Measurements from ENCODE around the gene ZNF30.
A peak's percentile ranks its signal among the peaks of the same experiment; 100 is the strongest.
"Not testable (repeated sequence)": the region's sequence is repeated elsewhere in the genome, so short reads cannot be mapped to it uniquely, and the experiment has no call there.

Gene ZNF30

DNA sequence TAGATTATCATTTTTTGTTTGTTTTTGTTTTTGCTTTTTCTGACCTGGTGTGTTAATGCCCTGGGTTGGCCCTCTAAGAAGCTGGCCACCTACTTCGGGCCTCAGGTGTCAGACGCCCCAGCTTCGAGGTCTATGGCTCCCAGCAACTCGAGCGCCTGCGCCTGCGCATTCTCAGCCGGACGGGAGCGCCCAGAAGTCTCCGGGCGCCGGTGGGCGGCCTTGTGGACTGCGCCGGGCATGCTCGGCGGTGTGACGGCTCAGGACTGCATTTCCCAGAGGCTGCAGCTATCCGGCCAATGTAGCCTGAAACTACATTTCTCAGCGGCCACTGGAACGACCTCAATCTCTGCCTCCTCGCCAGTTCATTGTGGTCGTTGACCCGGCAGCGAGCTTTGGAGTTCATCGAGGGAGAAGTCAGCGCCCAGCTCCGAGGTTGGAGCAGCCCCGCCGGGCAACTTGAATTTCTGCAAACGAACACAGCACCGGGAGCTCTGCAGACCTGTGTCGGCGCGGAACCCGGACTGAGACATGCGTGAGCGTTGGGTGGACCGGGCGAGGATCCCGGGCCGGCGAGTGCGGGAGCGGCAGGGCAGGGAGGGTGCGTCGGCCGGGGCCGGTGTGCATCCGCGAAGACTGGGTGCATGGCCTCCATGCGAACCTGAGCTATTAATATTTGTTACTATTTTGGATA, at the start of gene ZNF30:
Gene ZNF30 (plus strand): TSS at position 219 of the 691 bp plus-strand sequence. CDS start 3,045 bp downstream, outside the sequence.
- peak; percentile 91 for DNase-seq

GRCh38 chr19:34879563-34879962, 47.1 kb upstream of the ZNF30 start:
- DNase-seq: no peak

- DNase-seq: no peak
Measured at GRCh38 chr19:34880034-34880433, 46.7 kb upstream of the ZNF30 start.

DNA sequence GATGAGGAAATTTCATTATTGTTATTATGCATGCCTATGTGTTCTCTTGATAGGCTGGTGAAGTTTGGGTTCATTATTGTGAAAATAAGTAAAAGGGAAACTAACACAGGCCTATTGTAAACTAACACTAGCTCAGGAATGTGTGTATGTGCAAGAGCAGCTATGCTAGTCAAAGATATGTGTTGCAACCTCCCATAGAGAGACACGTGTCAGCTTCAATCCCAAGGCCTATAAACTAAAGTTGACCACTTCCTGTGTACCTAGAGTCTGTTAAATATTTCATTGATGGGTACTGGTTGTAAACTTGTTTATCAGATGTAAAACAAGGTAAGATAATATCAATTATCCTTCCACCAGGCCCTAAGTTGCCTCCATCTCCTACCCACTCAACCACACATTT, 44.7 kb upstream of the ZNF30 start:
- no peak for DNase-seq

DNA sequence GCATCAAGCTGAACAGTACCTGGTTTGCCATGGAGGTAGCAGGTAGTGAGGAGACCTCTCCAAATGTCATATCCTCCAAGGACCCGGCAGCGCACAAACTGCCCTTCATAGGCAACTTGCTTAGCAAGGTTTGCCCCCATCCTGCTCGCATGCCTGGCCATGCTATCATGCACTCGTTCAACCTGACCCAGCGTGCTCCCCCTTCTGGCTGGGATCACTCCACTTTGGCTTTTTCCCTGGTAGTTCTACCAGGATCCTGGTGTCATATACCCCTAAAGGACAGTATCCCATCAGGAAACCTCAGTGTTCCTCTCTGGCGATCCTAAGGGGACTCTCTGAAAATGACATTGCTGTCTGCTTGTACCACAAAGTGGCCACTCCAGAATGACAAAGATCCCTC, 38.6 kb upstream of the ZNF30 start:
- no peak for DNase-seq

- DNase-seq: no peak
Measured at GRCh38 chr19:34900245-34900644, 26.5 kb upstream of the ZNF30 start.

DNA sequence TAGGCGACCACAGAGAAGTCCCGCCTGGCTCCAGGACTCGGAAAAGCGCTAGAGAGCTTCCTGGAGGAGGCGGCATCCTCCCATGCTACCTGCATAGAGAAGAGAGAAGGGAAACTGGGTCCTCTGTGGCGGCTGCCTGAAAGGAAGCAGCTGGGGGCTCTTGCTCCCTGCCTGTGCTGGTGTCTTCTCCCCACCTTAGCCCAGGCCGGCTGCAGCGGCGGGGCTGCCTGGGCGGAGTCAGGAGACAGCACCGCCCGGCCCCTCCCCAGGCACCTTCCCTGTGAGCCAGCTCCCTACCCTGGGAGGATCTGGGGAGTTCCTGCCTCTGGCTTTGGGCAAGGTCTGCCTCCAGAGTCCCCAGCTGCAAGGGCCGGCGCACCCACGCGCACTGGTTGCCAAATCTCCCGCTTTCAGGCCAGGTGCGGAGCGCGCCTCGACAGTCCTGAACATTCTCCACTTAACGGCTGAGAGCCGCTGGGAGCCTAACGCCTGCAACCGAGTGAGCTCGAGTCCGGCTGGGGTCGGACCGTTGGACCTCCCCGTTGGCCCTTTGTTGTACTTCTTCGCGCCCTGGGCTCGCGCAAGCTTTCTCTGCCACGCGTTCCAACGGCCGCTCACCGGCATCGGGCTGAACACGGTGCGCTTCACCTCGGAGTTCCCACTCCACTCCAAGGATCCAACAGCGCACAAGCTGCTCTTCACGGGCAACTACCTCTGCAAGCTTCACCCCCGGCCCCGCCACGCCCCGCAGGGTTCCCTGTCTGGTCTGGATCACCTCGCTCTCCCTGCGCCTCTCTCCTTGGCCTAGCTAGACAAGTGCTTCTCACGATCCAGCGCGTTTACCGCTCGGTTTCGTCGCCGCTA, 21.8 kb upstream of the ZNF30 start:
- no peak for DNase-seq

DNA sequence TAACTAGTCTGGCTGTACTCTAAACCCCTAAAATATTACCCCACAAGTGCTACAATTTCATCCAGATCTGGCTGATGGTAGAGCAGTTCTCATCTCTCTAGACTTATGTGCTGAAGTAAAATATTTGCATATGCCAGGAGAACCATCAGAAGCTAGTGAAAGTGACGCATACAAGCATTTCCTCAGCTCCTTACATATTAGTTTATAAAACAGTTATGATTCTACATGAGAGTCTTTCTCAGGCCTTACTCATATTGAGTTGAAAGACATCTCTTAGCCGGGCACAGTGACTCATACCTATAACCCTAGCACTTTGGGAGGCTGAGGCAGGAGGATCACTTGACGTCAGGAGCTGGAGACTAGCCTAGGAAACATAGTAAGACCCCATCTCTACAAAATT, 15.9 kb upstream of the ZNF30 start:
- no peak for DNase-seq

- not testable (repeated sequence) for DNase-seq
Measured at GRCh38 chr19:34917144-34917543, 9.6 kb upstream of the ZNF30 start.

GRCh38 chr19:34918190-34918589, 8.5 kb upstream of the ZNF30 start:
- DNase-seq: no peak

DNA sequence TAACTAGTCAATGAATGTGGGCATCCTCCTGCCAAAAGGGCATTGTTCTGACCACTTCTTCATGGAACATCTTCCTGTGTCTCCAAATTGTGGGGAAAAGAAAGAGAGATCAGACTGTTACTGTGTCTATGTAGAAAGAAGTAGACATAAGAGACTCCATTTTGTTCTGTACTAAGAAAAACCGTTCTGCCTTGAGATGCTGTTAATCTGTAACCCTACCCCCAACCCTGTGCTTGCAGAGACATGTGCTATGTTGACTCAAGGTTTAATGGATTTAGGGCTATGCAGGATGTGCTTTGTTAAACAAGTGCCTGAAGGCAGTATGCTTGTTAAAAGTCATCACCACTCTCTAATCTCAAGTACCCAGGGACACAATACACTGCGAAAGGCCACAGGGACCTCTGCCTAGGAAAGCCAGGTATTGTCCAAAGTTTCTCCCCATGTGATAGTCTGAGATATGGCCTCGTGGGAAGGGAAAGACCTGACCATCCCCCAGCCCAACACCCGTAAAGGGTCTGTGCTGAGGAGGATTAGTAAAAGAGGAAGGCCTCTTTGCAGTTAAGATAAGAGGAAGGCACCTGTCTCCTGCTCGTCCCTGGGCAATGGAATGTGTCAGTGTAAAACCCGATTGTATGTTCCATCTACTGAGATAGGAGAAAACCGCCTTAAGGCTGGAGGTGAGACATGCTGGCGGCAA, 6.5 kb upstream of the ZNF30 start:
- not testable (repeated sequence) for DNase-seq

GRCh38 chr19:34925278-34925855, 1.3 kb upstream of the ZNF30 start:
- no peak for DNase-seq

DNA sequence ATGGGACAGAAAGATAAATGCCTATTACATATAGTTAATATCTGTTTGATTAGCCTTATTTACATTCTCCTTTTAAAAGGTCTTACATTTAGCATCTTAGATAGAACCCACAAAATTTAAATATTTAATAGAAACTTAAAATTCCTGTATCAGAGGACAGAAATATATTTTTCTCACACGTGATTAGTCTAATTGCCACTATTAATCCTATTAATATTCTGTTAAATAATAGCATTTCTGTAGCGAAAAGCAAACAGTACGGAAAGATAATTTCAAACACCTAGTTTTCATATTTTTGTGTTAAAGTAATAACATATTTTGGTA, 380 bp upstream of the ZNF30 start:
- DNase-seq: no peak

DNA sequence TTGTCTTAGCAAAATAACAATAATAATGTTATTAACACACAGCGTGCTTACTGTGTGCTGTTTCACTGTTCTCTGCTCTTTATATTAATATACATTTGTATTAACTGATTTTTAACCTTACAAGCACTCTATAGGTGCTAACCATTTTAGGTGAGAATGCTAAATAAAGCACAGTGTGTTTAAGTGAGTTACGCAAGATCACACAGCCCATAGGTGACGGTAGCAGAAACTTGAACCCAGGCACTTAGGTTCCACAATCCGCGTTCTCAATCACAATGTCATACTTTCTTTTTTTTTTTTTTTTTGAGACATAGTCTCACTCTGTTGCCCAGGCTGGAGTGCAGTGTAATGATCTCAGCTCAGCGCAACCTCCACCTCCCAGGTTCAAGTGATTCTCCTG, 5.8 kb downstream of the ZNF30 start:
- DNase-seq: no peak

DNA sequence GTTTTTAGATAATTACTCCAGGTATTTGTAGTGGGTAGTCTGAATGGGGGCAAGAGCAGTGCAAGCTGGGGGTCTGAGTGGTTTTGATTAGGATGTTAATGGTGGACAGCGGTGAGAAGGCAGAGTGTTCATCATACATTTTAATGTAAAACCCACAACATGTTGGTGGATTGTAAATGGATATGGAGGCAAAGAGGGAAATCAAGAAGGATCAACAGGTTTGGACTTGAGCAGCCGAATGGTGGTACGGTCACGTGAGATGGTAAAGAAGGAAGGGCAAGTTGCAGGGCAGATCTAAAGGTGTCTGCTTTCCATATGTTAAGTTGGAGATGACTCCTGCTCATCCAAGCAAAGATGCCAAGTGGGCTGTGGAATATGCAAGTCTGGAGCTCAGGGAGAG, 9.5 kb downstream of the ZNF30 start:
- no peak for DNase-seq

GRCh38 chr19:34938886-34939285, 12.2 kb downstream of the ZNF30 start:
- no peak for DNase-seq

DNA sequence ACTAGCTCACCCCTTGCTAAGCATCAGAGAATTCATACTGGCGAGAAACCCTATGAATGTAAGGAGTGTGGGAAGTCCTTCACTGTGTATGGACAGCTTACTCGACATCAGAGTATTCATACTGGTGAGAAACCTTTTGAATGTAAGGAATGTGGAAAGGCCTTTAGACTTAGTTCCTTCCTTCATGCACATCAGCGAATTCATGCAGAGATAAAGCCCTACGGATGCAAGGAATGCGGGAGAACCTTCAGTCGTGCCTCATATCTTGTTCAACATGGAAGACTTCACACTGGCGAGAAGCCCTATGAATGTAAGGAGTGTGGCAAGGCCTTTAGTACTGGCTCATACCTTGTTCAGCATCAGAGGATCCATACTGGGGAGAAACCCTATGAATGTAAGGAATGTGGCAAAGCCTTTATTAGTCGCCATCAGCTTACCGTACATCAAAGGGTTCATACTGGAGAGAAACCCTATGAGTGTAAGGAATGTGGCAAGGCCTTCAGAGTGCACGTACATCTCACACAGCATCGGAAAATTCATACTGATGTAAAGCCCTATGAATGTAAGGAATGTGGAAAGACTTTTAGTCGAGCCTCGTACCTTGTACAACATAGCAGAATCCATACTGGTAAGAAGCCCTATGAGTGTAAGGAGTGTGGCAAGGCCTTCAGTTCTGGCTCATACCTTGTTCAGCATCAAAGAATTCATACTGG, 17.3 kb downstream of the ZNF30 start:
- no peak for DNase-seq

DNA sequence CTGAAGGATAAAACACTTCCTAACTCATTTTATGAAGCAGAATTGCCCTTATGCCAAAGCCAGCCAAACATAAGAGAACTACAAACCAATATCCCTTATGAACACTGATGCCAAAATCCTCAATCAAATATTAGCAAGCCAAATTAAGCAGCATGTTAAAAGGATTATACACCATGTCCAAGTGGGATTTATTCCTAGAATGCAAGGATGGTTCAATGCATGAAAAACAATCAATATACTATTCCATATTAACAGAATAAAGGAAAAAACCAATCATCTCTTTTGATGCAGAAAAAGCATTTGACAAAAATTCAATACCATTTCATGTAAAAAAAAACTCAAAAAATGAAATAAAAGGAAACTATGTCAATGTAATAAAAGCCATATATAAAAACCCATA, 26.4 kb downstream of the ZNF30 start:
- no peak for DNase-seq

GRCh38 chr19:34957830-34958751, 31.4 kb downstream of the ZNF30 start:
- no peak for DNase-seq

- DNase-seq: no peak
Measured at GRCh38 chr19:34959021-34959420, 32.3 kb downstream of the ZNF30 start.

GRCh38 chr19:34960103-34960805, 33.6 kb downstream of the ZNF30 start:
- DNase-seq: no peak

Data from amniotic stem cell (primary cell).